Measurements from ENCODE around the gene SELENOO.

Gene SELENOO

GRCh38 chr22:50256258-50256862, 55.5 kb downstream of the SELENOO start:
- no peak for DNase-seq

DNA sequence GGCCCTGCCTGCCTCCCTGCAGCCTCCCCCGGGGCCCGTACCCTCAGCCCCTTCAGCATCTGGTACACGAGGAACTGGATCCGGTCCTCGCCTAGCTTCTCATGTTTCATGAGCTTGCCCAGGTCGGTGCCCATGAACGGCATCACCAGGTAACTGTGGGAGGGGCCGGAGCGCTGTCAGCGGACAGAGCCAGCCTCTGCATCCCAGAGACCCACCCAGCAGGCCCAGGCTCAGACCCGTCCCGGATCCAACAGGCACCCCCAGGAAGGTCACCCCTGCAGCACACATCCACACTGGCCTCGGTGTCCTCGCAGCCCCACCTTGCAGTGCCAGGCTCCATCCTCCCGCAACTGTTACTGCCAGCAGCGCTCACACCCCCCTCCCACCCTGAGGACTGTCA, 56.2 kb downstream of the SELENOO start:
- no peak for DNase-seq

- no peak for DNase-seq
These were observed 56.9 kb downstream of the SELENOO start for GRCh38 chr22:50257451-50258360.

DNA sequence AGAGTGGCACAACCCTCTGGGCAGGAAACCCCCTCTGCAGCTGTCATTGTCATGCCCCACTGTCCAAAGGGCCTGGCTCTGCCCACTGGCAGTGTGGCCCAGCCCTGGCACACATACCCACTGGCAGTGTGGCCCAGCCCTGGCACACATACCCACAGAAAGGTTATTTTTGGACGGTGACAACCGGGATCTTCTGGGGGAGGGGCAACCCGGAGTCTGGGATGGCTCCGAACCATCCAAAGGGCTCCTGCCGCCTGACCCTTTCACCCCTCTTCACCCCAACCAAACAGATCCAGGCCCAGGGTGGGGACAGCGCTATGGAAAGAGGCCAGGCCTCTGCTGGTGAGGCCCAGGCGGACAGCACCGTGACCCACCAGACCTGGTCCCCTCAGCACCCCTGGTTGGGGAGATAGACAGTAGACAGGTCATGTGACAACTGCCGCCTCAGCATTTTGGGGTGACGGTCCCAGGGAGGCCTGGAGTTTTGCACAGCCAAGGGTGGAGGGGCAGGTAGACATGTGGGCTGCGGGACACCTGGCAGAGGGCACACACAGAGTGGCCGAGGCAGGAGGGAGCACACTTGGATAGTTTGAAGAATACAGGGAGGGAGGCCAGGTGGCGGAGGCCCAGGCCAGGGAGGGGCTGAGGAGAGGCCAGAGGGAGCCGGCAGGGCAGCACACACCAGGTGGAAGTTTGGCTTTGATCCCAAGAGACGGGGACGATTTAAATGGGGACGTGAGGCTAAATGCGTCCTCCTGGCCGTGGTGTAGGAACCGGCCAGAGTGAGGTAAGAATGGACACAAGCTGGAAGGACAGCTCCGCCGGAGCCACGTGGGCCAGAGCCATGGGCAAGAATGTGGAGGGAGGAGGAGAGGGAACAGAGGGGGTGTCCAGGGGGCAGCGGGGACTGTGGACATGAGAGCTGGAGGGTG, 57.8 kb downstream of the SELENOO start:
- no peak for DNase-seq

DNA sequence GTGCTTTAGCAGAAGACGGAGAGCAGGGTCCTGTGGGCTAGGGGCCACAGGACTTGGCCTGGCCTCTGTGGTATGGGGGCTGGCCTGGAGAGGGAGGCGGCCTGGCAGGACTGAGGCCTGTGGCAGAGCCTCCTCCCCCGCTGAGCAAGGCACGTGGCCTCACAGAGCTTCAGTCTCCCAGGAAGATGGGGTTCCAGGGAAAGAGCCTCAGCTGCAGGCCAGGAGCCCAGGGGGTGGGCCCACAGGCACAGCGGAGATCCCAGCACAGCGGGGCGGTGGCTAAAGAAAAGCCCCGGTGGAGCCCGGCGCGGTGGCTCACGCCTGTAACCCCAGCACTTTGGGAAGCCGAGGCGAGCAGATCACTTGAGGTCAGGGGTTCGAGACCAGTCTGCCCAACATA, 58.5 kb downstream of the SELENOO start:
- no peak for DNase-seq

DNA sequence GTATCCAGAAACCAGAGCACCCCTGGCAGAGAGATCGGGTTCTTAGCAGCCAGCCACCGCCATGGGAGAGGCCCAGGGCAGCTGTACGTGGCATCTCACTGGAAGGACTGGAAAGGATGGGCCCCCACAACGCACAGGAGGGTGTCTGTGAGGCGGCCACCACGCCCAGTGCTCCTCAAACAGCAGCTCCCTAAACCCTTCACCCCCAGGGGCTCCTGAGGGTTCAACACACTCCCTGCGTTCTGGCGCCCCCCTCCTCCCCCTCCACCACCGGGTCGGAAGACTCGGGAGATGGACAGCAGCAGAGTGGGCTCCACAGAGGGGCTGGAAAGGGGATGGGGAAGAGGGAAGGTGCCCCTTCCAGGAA, 59.6 kb downstream of the SELENOO start:
- no peak for DNase-seq

GRCh38 chr22:50260801-50261614, 60.2 kb downstream of the SELENOO start:
- DNase-seq, result no peak

GRCh38 chr22:50261615-50262459, 61.0 kb downstream of the SELENOO start, which contains the start of gene MAPK12:
Gene MAPK12 (minus strand): TSS chr22:50261683. CDS start chr22:50261509, 174 bp downstream.
- DNase-seq, result no peak

DNA sequence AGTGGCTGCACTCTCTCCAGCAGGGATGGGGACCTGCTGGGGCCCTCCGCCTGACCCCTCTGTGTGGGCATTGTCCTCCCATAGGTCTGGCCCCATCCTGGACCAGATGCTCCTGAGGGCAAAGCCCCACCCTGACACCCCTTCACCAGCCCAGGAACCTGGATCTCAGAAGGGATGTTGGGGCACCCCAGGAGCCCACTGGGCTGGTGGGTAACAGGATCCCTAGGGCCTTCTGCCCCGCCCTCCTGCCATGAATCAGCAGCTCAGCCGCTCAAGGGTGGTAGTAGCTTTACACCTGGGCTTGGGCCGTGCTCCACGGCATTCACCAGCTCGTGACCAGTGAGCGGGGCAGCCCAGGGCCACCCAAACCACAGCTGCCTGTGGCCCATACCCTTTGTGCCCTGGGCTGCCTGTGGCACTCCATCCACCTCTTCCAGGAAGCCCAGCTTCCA, 61.7 kb downstream of the SELENOO start:
- DNase-seq, result no peak

GRCh38 chr22:50262973-50263617, 62.3 kb downstream of the SELENOO start:
- DNase-seq, result no peak

- DNase-seq, result no peak
These were observed 63.4 kb downstream of the SELENOO start for GRCh38 chr22:50264104-50264745.

DNA sequence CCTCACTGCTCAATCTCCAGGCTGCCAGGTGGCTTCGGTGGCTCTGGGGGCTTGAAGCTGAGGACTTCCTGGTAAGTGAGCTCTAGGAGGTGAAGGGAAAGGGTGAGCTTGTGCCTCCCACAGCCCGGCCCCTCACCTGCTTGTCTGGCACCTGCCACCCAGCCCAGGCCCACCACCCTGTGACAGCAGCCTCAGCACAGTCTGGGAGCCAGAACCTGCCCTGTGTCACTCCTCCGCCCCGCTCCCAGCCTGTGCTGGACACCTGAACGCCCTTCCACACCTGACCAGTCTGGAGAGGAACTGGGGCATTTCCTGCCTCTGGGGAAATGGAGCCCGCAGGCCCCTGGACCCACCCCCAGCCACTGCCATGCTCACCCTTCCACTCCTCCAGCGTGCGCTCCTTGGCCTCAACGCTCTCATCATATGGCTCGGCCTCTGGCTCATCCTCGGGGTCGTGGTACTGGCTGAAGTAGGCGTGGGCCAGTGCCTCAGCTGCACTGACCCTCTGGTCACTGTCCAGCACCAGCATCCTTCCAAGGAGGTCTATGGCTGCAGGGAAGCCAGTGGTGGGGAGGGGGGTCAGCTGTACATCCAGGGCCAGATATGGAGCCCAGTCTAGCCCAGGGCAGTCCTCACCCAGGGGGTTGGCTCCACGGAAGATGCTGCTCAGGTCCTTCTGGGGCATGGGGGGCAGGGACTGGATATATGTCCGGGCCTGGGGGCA, 64.3 kb downstream of the SELENOO start:
- no peak for DNase-seq

- no peak for DNase-seq
These were observed 66.2 kb downstream of the SELENOO start for GRCh38 chr22:50266994-50267393.
